DOHH2 (cell line): ENCODE measurements around the gene SPIRE1.

ENCODE experiments used
- CTCF ChIP-seq: fragments of 200-600 bp; sonication (generic); IDR thresholded peaks from one replicate; pipeline ENCODE4 v1.5.1; 2014; ENCODE audit warnings: antibody characterized with exemption, mild to moderate bottlenecking, low read depth, low read length; ENCODE audit not compliant: poor library complexity, severe bottlenecking
- EZH2phosphoT487 ChIP-seq: fragments of 200-600 bp; sonication (generic); IDR thresholded peaks from 2 replicates; pipeline ENCODE4 v1.6.1; 2017; ENCODE audit warnings: borderline replicate concordance, mild to moderate bottlenecking, antibody characterized with exemption, low read length, moderate library complexity, mixed read lengths

- no peak for TF ChIP-seq CTCF
- no peak for TF ChIP-seq EZH2phosphoT487
Observed at GRCh38 chr18:12476955-12477354, 181.0 kb downstream of the SPIRE1 start.
